ENCODE results near the gene TROAP.

The TROAP gene

DNA sequence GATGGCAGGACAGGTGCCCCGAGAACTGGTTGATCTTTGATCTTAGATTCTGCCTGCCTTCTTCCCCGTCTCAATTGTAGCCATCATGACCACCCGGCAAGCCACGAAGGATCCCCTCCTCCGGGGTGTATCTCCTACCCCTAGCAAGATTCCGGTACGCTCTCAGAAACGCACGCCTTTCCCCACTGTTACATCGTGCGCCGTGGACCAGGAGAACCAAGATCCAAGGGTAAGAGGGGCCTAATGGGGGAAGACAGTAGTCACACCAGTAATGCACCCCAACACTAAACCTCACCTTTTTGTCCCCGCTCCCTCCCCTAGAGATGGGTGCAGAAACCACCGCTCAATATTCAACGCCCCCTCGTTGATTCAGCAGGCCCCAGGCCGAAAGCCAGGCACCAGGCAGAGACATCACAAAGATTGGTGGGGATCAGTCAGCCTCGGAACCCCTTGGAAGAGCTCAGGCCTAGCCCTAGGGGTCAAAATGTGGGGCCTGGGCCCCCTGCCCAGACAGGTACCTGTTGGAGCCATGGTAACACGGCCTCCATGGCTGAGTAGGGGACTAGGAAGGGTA is 556 bp downstream of the TROAP start:
- TF ChIP-seq, protein P1, sequence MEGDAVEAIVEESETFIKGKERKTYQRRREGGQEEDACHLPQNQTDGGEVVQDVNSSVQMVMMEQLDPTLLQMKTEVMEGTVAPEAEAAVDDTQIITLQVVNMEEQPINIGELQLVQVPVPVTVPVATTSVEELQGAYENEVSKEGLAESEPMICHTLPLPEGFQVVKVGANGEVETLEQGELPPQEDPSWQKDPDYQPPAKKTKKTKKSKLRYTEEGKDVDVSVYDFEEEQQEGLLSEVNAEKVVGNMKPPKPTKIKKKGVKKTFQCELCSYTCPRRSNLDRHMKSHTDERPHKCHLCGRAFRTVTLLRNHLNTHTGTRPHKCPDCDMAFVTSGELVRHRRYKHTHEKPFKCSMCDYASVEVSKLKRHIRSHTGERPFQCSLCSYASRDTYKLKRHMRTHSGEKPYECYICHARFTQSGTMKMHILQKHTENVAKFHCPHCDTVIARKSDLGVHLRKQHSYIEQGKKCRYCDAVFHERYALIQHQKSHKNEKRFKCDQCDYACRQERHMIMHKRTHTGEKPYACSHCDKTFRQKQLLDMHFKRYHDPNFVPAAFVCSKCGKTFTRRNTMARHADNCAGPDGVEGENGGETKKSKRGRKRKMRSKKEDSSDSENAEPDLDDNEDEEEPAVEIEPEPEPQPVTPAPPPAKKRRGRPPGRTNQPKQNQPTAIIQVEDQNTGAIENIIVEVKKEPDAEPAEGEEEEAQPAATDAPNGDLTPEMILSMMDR (IDR thresholded peaks at IDR 0.05; ENCODE audit: borderline replicate concordance, control extremely low read depth, extremely low read depth, insufficient read depth, missing control alignments): no peak
- in situ Hi-C loops (cut with MboI; ENCODE audit: low sequenced_read_pairs, unreplicated experiment): no loop called here
- no peak for DNase-seq (ENCODE audit: low spot score)

DNA sequence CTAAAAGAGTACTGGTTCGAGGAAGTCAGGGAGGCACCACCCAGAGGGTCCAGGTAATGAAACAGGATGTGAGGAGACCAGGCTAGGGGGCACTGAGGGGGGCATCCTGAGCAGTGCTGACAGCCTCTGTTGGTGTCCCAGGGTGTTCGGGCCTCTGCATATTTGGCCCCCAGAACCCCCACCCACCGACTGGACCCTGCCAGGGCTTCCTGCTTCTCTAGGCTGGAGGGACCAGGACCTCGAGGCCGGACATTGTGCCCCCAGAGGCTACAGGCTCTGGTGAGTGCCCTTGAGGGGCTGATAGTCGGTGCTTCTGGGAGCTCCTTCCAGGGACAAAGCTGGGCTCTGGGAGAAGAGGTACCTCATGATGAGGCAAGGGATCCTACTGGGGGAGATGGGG is 2.6 kb downstream of the TROAP start:
- in situ Hi-C loops (cut with MboI; ENCODE audit: low sequenced_read_pairs, unreplicated experiment): no loop called here
- DNase-seq (ENCODE audit: low spot score): no peak
- TF ChIP-seq, protein P1 (IDR thresholded peaks at IDR 0.05; ENCODE audit: borderline replicate concordance, control extremely low read depth, extremely low read depth, insufficient read depth, missing control alignments): no peak

DNA sequence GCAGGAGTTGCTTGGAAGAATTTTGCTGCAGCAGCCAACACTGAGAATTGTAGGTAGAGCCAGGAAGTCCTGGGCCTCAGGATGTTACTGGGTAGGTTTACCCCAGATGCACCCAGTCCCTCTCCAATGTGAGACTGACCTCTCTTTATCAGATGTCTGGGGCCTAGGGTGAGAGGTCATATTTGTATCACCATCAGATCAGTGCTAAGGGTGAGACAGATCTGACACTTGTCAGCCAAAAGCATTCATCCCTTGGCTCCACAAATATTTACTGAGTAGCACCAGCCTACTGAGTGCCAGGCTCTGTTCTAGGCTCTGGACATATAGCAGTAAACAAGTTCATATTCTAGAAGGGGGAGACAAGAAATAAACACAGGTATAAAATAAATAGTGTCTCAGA is 4.3 kb downstream of the TROAP start:
- TF ChIP-seq, protein P1 (IDR thresholded peaks at IDR 0.05; ENCODE audit: borderline replicate concordance, control extremely low read depth, extremely low read depth, insufficient read depth, missing control alignments): no peak
- in situ Hi-C loops (cut with MboI; ENCODE audit: low sequenced_read_pairs, unreplicated experiment): no loop called here
- no peak for DNase-seq (ENCODE audit: low spot score)

DNA sequence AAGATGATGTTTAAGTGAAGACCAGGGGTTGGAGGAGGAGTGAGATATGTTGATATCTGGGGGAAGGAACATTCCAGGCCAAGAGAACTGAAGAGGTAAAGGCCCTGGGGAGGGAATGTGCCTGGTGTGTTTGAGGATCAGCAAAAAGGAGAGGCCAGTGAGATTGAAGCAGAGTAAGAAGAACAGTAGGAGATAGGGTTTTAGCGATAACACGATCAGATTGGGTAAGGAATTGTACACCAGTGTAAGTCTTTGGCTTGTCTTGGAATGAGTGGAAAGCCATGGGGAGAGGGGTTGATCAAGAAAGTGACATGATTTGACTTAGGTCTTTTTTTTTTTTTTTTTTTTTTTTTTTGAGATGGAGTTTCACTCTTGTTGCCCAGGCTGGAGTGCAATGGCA is 4.8 kb downstream of the TROAP start:
- DNase-seq (ENCODE audit: low spot score): no peak
- TF ChIP-seq, protein P1 (IDR thresholded peaks at IDR 0.05; ENCODE audit: borderline replicate concordance, control extremely low read depth, extremely low read depth, insufficient read depth, missing control alignments): no peak
- in situ Hi-C loops (cut with MboI; ENCODE audit: low sequenced_read_pairs, unreplicated experiment): no loop called here

DNA sequence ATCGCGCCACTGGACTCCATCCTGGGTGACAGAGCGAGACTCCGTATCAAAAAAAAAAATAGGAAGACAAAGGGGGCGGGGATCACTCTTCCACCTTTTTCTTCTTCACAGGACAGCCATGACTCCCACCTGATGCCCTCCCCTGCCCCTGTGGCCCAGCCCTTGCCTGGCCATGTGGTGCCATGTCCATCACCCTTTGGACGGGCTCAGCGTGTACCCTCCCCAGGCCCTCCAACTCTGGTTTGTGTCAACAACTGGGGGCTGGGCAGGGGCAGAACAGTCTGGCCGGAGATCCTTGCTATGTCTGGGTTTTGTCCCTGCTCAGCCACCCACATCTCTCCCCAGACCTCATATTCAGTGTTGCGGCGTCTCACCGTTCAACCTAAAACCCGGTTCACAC is 5.8 kb downstream of the TROAP start:
- no peak for DNase-seq (ENCODE audit: low spot score)
- TF ChIP-seq, protein P1 (IDR thresholded peaks at IDR 0.05; ENCODE audit: borderline replicate concordance, control extremely low read depth, extremely low read depth, insufficient read depth, missing control alignments): no peak
- in situ Hi-C loops (cut with MboI; ENCODE audit: low sequenced_read_pairs, unreplicated experiment): no loop called here

DNA sequence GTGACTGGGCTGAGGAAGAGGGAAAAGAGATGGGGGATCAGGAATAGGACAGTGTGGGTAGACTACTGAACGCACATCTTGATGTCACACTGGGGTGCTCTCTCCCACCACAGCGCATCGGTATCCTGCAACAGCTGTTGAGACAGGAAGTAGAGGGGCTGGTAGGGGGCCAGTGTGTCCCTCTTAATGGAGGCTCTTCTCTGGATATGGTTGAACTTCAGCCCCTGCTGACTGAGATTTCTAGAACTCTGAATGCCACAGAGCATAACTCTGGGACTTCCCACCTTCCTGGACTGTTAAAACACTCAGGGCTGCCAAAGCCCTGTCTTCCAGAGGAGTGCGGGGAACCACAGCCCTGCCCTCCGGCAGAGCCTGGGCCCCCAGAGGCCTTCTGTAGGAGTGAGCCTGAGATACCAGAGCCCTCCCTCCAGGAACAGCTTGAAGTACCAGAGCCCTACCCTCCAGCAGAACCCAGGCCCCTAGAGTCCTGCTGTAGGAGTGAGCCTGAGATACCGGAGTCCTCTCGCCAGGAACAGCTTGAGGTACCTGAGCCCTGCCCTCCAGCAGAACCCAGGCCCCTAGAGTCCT is 7.1 kb downstream of the TROAP start:
- in situ Hi-C loops (cut with MboI; ENCODE audit: low sequenced_read_pairs, unreplicated experiment): no loop called here
- TF ChIP-seq, protein P1 (IDR thresholded peaks at IDR 0.05; ENCODE audit: borderline replicate concordance, control extremely low read depth, extremely low read depth, insufficient read depth, missing control alignments): no peak
- no peak for DNase-seq (ENCODE audit: low spot score)

All from GM13976 (cell line).